ENCODE measurements around the gene COL28A1. TPM values are rescaled to one million over a fixed set of nuclear protein-coding genes. Genes with fewer than 3 reads are reported as not detected.
"Not testable (repeated sequence)": the region's sequence is repeated elsewhere in the genome, so short reads cannot be mapped to it uniquely, and the experiment has no call there.

Gene COL28A1
- total and polyA plus RNA-seq, 2 donors = 5.3 to 9.7 TPM

DNA sequence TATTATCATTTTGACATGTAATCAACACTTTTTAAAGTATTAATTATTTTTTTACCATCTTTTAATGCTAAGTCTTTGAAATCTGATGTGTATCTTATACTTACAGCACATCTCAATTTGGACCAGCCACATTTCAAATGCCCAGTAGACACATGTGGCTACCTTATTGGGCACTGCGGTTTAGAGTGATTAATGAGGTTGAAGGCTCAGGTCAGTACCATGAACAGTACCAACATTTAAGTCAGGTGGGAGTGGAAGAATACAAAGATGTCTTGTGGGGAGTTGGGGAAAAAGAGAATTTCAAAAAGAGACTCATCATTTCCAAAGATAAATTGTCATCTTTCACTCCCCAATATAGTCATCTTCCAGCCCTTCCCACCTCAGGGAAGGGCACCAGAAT lies 40.5 kb downstream of the COL28A1 start:
- Histone ChIP-seq H3K36me3 (ENCODE audit: insufficient read depth) (no peaks in the 10 kb centered on the region), H3K27ac (ENCODE audit: low read depth) (no peak overlapping the region), H3K4me1 (ENCODE audit: insufficient read depth) (no peaks in the 10 kb centered on the region), H3K4me3 (ENCODE audit: low read depth, low read length) (no peak overlapping the region)
- no peak for DNase-seq (ENCODE audit: extremely low spot score)
- 49% methylated on average over 1 of the region's 1 CpG for WGBS

DNA sequence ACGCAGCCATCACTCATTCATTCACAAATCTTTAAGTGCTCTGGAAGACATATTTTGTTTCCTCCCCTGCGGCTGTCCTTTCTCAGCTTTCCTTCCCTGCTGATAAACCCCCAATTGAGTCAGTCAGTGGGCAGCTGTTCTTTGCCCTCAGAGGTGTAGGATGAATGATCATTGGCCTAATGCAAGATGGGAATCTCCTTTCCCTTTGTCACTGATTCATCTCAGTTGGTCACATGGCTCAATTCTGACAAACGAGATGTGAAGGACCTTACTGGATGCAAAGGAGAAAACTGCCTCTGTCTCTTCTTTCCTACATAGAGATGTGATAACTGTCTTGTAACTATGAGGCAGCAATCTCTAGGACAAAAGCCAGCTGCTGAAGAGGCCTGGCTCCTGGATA lies 44.6 kb downstream of the COL28A1 start:
- H3K4me1 ChIP-seq (ENCODE audit: insufficient read depth) = no peaks in the 10 kb centered on the region
- no peak overlapping the region for H3K27ac ChIP-seq (ENCODE audit: low read depth)
- DNase-seq (ENCODE audit: extremely low spot score) = no peak
- H3K36me3 ChIP-seq (ENCODE audit: insufficient read depth) = no peaks in the 10 kb centered on the region
- 64% methylated on average over 3 of the region's 3 CpGs for WGBS
- no peak overlapping the region for H3K4me3 ChIP-seq (ENCODE audit: low read depth, low read length)

DNA sequence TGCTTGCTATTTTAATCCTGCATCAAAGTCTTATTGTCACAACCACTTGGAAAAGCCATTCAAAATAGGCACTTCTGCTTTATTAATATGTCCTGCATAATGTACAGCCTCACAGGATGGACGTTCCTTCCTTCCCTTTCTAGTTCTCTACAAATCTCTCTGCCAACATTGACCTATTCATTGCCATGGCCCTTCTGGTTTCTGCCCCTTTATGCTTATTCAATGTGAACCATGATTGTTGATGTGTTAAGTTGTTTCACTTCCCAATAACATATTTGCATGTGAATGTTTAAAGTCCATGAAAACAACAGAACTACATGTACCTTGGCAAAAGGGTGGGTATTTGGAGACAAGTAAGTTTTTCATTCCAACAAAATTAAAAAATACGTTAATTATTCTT lies 45.7 kb downstream of the COL28A1 start:
- WGBS = 64% methylated on average over 2 of the region's 2 CpGs
- H3K4me3 ChIP-seq (ENCODE audit: low read depth, low read length) = no peak overlapping the region
- H3K36me3 ChIP-seq (ENCODE audit: insufficient read depth) = no peaks in the 10 kb centered on the region
- no peak overlapping the region for H3K27ac ChIP-seq (ENCODE audit: low read depth)
- no peaks in the 10 kb centered on the region for H3K4me1 ChIP-seq (ENCODE audit: insufficient read depth)
- no peak for DNase-seq (ENCODE audit: extremely low spot score)

DNA sequence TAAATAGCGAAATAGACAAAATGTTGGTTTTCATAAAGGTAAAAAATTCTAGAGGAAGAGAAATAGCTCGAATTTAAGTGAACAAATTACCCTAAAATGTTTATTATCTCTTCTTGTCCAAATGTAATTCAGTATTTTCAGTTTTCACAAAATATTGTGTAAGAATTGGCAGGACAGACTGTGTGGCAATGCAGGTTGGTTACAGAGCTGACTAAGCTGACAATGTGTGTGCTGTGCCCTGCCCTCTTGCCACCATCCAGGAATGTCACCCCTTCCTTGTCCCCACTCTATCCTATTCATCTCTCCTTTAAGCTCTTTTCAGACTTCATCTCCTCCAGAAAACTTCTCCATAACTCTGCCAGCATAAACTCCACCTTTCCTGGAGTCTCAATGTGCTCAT lies 46.1 kb downstream of the COL28A1 start:
- no peaks in the 10 kb centered on the region for H3K36me3 ChIP-seq (ENCODE audit: insufficient read depth)
- DNase-seq (ENCODE audit: extremely low spot score) = no peak
- H3K27ac ChIP-seq (ENCODE audit: low read depth) = no peak overlapping the region
- H3K4me3 ChIP-seq (ENCODE audit: low read depth, low read length) = no peak overlapping the region
- 90% methylated on average over 2 of the region's 2 CpGs for WGBS
- H3K4me1 ChIP-seq (ENCODE audit: insufficient read depth) = no peaks in the 10 kb centered on the region

DNA sequence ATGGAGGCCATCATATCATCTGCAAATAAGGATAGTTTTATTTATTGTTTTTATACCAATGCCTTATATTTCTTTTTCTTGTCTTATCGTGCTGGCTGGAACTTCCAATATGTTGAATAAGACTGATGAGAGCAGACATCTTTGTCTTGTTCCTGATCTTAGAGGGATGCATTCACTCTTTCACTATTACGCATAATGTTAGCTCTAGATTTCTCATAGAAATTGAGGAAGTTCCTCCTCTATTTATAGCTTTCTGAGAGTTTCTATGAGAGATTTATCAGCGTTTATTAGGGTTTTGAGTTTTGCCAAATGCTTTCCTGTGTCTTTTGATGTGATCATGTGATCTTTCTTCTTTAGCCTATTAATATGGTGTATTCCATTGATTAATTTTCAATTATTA lies 49.3 kb downstream of the COL28A1 start:
- DNase-seq (ENCODE audit: extremely low spot score) = no peak
- H3K36me3 ChIP-seq (ENCODE audit: insufficient read depth) = no peaks in the 10 kb centered on the region
- no peaks in the 10 kb centered on the region for H3K4me1 ChIP-seq (ENCODE audit: insufficient read depth)
- H3K4me3 ChIP-seq (ENCODE audit: low read depth, low read length) = no peak overlapping the region
- no peak overlapping the region for H3K27ac ChIP-seq (ENCODE audit: low read depth)
- 89% methylated on average over 3 of the region's 3 CpGs for WGBS

DNA sequence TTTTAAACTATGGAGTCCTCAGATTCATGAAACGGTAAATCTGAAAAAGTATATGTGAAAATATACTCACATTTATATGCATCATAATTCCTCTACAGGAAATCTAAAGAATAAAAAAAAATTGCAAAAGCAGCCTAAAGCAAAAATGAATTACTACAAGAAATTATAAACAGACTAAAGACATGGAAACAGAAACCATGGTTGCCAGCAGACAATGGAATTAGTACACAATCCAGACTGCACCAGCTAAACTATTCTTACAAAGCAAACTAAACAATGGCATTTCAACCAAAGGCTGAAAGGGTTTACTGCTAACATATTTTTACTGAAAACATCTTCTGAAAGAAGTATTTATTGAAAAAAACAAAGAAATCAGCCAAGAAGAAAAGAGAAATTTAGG lies 51.6 kb downstream of the COL28A1 start:
- no peak overlapping the region for H3K4me3 ChIP-seq (ENCODE audit: low read depth, low read length)
- 98% methylated on average over 1 of the region's 1 CpG for WGBS
- no peak for DNase-seq (ENCODE audit: extremely low spot score)
- no peaks in the 10 kb centered on the region for H3K4me1 ChIP-seq (ENCODE audit: insufficient read depth)
- no peak overlapping the region for H3K27ac ChIP-seq (ENCODE audit: low read depth)
- no peaks in the 10 kb centered on the region for H3K36me3 ChIP-seq (ENCODE audit: insufficient read depth)

DNA sequence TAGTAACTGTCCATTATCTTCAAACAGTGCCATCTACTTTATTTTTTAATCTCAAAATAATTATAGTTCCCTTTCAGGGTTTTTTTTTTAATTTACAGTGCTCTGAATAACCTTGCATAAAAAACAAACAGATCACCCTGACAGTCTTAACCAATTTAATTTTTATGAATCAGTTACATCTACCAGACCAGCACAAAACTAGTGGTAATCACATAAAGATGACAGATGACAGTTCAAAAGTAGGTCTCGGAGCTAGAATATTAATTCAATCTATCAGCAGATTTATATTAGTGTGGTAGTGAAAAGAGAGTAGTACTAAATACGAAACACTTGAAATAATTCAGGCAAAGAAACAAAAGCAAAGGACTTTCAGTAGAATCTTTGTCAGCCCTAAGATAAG lies 53.9 kb downstream of the COL28A1 start:
- WGBS = 90% methylated on average over 2 of the region's 2 CpGs
- Histone ChIP-seq H3K4me3 (ENCODE audit: low read depth, low read length) (no peak overlapping the region), H3K36me3 (ENCODE audit: insufficient read depth) (no peaks in the 10 kb centered on the region), H3K4me1 (ENCODE audit: insufficient read depth) (no peaks in the 10 kb centered on the region), H3K27ac (ENCODE audit: low read depth) (no peak overlapping the region)
- no peak for DNase-seq (ENCODE audit: extremely low spot score)

DNA sequence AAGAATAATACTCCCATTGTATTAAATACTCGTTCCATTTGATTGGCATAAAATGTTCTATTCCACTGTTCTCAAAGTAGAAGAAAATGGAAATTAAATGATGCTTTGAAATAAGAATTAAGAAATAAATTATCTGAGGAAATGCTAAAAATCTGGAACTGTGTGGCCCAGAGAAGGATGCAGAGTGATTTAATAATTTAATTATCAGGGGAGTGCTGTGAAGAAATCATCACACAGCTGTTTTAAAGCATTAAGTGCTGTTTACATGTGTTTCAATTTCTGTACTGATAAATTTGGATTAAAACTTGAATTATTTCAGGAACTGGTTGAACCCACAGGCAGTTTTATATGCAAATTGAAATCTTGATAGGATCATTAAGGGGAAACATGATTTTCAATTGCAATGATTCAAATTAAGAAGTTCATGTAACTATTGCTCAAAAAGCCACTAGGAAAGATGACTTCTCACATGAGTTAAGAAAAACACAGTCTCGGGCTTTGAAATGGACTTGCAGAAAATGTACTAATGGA lies 56.3 kb downstream of the COL28A1 start:
- no peak for DNase-seq (ENCODE audit: extremely low spot score)
- Histone ChIP-seq H3K27ac (ENCODE audit: low read depth) (no peak overlapping the region), H3K4me1 (ENCODE audit: insufficient read depth) (no peaks in the 10 kb centered on the region), H3K4me3 (ENCODE audit: low read depth, low read length) (no peak overlapping the region), H3K36me3 (ENCODE audit: insufficient read depth) (no peaks in the 10 kb centered on the region)
- 80% methylated on average over 2 of the region's 2 CpGs for WGBS

DNA sequence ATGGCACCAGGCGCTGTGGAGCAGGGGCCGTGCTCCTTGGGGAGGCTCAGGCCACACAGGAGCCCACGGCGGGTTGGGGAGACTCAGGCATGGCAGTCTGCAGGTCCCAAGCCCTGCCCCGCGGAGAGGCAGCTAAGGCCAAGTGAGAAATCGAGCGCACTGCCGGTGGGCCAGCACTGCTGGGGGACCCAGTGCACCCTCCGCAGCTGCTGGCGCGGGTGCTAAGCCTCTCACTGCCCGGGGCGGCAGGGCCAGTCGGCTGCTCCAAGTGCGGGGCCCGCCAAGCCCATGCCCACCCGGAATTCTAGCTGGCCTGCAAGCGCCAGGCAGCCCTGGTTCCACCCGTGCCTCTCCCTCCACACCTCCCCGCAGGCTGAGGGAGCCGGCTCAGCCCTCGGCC lies 57.1 kb downstream of the COL28A1 start:
- WGBS = 97% methylated on average over 23 of the region's 23 CpGs
- no peak for DNase-seq (ENCODE audit: extremely low spot score)
- H3K36me3 ChIP-seq (ENCODE audit: insufficient read depth) = no peaks in the 10 kb centered on the region

DNA sequence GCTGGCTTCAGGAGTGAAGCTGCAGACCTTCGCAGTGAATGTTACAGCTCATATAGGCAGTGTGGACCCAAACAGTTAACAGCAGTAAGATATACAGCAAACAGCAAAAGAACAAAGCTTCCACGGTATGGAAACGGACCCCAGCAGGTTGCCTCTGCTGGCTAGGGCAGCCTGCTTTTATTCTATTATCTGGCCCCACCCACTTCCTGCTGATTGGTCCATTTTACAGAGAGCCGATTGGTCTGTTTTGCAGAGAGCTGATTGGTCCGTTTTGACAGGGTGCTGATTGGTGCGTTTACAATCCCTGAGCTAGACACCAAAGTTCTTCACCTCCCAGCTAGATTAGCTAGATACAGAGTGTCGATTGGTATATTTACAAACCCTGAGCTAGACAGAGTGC lies 58.0 kb downstream of the COL28A1 start:
- not testable (repeated sequence) for H3K36me3 ChIP-seq (ENCODE audit: insufficient read depth)
- WGBS = 93% methylated on average over 7 of the region's 7 CpGs

More for the DNA sequence above, 57.1 kb downstream of the COL28A1 start:
- Histone ChIP-seq H3K4me1 (ENCODE audit: insufficient read depth) (no peaks in the 10 kb centered on the region), H3K4me3 (ENCODE audit: low read depth, low read length) (no peak overlapping the region), H3K27ac (ENCODE audit: low read depth) (no peak overlapping the region)

DNA sequence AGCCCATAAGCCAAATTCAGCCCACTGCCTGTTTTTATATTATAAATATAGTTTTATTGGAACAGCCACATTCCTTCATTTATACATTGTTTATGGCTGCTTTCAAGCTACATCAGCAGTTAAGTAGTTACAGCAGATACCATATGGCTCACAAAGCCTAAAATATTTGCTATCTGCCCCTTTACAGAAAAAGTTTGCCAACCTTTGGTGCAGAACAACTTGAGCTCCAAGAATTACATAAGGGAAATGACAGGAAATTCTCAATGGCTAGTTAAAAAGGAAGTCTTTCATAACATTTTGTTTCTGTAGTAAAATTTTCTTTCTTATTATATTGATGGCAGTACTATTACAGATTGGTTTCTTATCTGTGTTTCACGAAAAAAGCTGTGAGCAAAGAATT lies 59.3 kb downstream of the COL28A1 start:
- Histone ChIP-seq H3K36me3 (ENCODE audit: insufficient read depth) (no peaks in the 10 kb centered on the region), H3K4me3 (ENCODE audit: low read depth, low read length) (no peak overlapping the region), H3K27ac (ENCODE audit: low read depth) (no peak overlapping the region), H3K4me1 (ENCODE audit: insufficient read depth) (no peaks in the 10 kb centered on the region)
- WGBS = 15% methylated on average over 1 of the region's 1 CpG
- DNase-seq (ENCODE audit: extremely low spot score) = no peak

More for the DNA sequence above, 58.0 kb downstream of the COL28A1 start:
- H3K4me3 ChIP-seq (ENCODE audit: low read depth, low read length); H3K4me1 ChIP-seq (ENCODE audit: insufficient read depth); DNase-seq (ENCODE audit: extremely low spot score); H3K27ac ChIP-seq (ENCODE audit: low read depth): not testable (repeated sequence)

DNA sequence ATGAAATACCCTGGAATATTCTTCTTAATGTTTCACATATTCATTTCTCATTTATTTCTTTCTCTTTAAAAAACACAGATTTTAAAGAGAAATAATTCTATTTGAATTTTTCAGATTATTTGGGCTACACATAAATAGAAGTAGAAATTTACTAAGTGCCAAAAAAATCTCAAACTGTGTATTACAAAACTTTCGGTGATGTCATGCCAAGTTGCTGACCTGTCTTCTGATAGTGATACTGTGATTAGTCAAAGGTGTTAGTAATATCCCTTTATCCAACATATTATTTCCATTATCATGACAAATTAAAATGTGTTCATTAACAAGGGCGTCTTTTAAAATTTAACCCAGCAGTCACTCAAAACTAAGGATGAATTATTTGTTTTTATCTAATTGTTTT lies 60.1 kb downstream of the COL28A1 start:
- Histone ChIP-seq H3K4me1 (ENCODE audit: insufficient read depth) (no peaks in the 10 kb centered on the region), H3K36me3 (ENCODE audit: insufficient read depth) (no peaks in the 10 kb centered on the region), H3K27ac (ENCODE audit: low read depth) (no peak overlapping the region), H3K4me3 (ENCODE audit: low read depth, low read length) (no peak overlapping the region)
- DNase-seq (ENCODE audit: extremely low spot score) = no peak
- 62% methylated on average over 2 of the region's 2 CpGs for WGBS

DNA sequence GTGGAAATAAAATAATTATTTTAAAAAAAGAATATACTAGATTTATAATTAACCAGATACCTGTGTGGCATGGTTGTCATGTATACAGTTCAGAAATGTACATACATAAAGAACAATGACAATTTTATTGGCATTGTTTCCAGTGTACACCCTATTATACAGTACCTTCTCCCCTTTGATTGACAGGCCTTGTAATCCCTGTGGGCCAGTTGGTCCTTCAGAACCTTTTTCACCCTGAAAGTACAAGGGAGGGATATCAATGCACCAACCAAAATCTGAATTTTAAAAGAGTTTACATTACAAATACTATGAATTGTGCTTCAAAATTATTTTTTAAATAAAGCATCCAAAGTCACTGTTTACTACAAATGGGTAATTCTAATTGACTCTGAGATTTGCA lies 61.2 kb downstream of the COL28A1 start:
- Histone ChIP-seq H3K4me3 (ENCODE audit: low read depth, low read length) (no peak overlapping the region), H3K36me3 (ENCODE audit: insufficient read depth) (no peaks in the 10 kb centered on the region), H3K4me1 (ENCODE audit: insufficient read depth) (no peaks in the 10 kb centered on the region), H3K27ac (ENCODE audit: low read depth) (no peak overlapping the region)
- DNase-seq (ENCODE audit: extremely low spot score) = no peak

DNA sequence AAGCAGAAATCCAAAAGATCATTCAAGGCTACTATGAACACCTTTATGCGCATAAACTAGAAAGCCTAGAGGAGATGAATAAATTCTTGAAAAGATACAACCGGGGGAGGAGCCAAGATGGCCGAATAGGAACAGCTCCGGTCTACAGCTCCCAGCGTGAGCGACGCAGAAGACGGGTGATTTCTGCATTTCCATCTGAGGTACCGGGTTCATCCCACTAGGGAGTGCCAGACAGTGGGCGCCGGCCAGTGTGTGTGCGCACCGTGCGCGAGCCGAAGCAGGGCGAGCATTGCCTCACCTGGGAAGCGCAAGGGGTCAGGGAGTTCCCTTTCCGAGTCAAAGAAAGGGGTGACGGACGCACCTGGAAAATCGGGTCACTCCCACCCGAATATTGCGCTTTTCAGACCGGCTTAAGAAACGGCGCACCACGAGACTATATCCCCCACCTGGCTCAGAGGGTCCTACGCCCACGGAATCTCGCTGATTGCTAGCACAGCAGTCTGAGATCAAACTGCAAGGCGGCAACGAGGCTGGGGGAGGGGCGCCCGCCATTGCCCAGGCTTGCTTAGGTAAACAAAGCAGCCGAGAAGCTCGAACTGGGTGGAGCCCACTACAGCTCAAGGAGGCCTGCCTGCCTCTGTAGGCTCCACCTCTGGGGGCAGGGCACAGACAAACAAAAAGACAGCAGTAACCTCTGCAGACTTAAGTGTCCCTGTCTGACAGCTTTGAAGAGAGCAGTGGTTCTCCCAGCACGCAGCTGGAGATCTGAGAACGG lies 70.5 kb downstream of the COL28A1 start:
- 91% methylated on average over 30 of the region's 39 CpGs for WGBS
- not testable (repeated sequence) for H3K4me3 ChIP-seq (ENCODE audit: low read depth, low read length); DNase-seq (ENCODE audit: extremely low spot score); H3K36me3 ChIP-seq (ENCODE audit: insufficient read depth); H3K4me1 ChIP-seq (ENCODE audit: insufficient read depth); H3K27ac ChIP-seq (ENCODE audit: low read depth)

Measured in urinary bladder (tissue), 4 donors.